GM13976 (cell line): ENCODE results near the gene DBT.

Source experiments
- DNase-seq: peaks from one replicate; pipeline ENCODE4 v3.0.0; 2012; ENCODE audit warnings: low spot score
- CTCF ChIP-seq: IDR thresholded peaks from 2 replicates; pipeline ENCODE4 v1.5.1; 2012; ENCODE audit warnings: borderline replicate concordance, mild to moderate bottlenecking; ENCODE audit not compliant: insufficient read depth; ENCODE audit errors: extremely low read depth, missing control alignments, control extremely low read depth
- in situ Hi-C: fragments of 300-500 bp; cut with MboI; formaldehyde crosslinking; loops from one replicate; pipeline ENCODE4 v1.12.0; 2022; ENCODE audit warnings: low sequenced_read_pairs, mixed read lengths, inconsistent platforms; ENCODE audit not compliant: unreplicated experiment

Gene DBT

GRCh38 chr1:100284591-100284990 lies 35.0 kb upstream of the DBT start:
- no peak for DNase-seq
- in situ Hi-C loops, result no loop called here
- TF ChIP-seq CTCF, result no peak

- DNase-seq, result no peak
- in situ Hi-C loops, result no loop called here
- TF ChIP-seq CTCF, result no peak
These were observed 30.5 kb upstream of the DBT start for GRCh38 chr1:100279954-100280682.

- no peak for TF ChIP-seq CTCF
- DNase-seq, result no peak
- in situ Hi-C loops, result no loop called here
These were observed 29.8 kb upstream of the DBT start for GRCh38 chr1:100279358-100279923.

GRCh38 chr1:100277866-100278265 lies 28.2 kb upstream of the DBT start:
- DNase-seq, result no peak
- in situ Hi-C loops, result no loop called here
- TF ChIP-seq CTCF, result no peak

- TF ChIP-seq CTCF, result no peak
- in situ Hi-C loops, result no loop called here
These were observed 18.6 kb upstream of the DBT start for GRCh38 chr1:100268202-100268601.

GRCh38 chr1:100267284-100267683 lies 17.6 kb upstream of the DBT start:
- in situ Hi-C loops, result no loop called here
- no peak for DNase-seq
- no peak for TF ChIP-seq CTCF

More at GRCh38 chr1:100268202-100268601, 18.6 kb upstream of the DBT start:
- DNase-seq, result no peak
